ENCODE results near the gene GAST.

DNA sequence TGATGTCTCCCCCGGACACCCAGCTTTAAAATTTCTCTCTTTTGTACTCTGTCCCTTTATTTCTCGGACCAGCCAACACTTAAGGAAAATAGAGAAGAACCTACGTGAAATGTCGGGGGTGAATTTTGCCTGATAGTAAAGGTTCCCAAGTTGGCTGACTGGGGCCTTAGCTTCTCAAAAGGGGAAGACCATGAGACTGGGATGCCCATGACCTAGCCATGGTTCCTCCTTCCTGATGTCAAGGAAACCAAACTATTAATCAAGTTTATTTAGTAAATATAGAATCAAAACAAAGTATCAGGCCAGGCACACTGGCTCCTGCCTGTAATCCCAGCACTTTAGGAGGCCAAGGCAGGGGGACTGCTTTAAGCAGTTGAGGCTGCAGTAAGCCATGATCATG lies 25.9 kb upstream of the GAST start:
- TF ChIP-seq, protein P1, sequence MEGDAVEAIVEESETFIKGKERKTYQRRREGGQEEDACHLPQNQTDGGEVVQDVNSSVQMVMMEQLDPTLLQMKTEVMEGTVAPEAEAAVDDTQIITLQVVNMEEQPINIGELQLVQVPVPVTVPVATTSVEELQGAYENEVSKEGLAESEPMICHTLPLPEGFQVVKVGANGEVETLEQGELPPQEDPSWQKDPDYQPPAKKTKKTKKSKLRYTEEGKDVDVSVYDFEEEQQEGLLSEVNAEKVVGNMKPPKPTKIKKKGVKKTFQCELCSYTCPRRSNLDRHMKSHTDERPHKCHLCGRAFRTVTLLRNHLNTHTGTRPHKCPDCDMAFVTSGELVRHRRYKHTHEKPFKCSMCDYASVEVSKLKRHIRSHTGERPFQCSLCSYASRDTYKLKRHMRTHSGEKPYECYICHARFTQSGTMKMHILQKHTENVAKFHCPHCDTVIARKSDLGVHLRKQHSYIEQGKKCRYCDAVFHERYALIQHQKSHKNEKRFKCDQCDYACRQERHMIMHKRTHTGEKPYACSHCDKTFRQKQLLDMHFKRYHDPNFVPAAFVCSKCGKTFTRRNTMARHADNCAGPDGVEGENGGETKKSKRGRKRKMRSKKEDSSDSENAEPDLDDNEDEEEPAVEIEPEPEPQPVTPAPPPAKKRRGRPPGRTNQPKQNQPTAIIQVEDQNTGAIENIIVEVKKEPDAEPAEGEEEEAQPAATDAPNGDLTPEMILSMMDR (IDR thresholded peaks at IDR 0.05; ENCODE audit: insufficient read depth, low read length, poor library complexity, severe bottlenecking): no peak
- no peak for TF ChIP-seq EZH2phosphoT487 (conservative IDR thresholded peaks at IDR 0.05; ENCODE audit: low read length)
